Nephron progenitor cell (in vitro differentiated cells): ENCODE results near the gene BBS9.
"Not testable (repeated sequence)": the region's sequence is repeated elsewhere in the genome, so short reads cannot be mapped to it uniquely, and the experiment has no call there.

ENCODE experiments used
- DNase-seq: peaks from one replicate; pipeline ENCODE4 v3.0.0; 2021
- H3K27ac Mint-ChIP-seq: 2 replicates; pipeline ENCODE4 v1.8.0; 2021; ENCODE audit warnings: mild to moderate bottlenecking, moderate library complexity, mixed read lengths
- H3K27me3 Mint-ChIP-seq: 2 replicates; pipeline ENCODE4 v1.8.0; 2021; ENCODE audit warnings: mild to moderate bottlenecking, low read depth, mixed read lengths; ENCODE audit not compliant: poor library complexity
- H3K36me3 Mint-ChIP-seq: 2 replicates; pipeline ENCODE4 v1.8.0; 2021; ENCODE audit warnings: low read depth, mixed read lengths
- H3K4me1 Mint-ChIP-seq: 2 replicates; pipeline ENCODE4 v1.8.0; 2021; ENCODE audit warnings: mixed read lengths
- H3K4me3 Mint-ChIP-seq: 2 replicates; pipeline ENCODE4 v1.8.0; 2021; ENCODE audit warnings: mild to moderate bottlenecking, moderate library complexity, mixed read lengths
- H3K9me3 Mint-ChIP-seq: 2 replicates; pipeline ENCODE4 v1.8.0; 2021; ENCODE audit warnings: mild to moderate bottlenecking, moderate library complexity, mixed read lengths
- CTCF ChIP-seq: fragments of 200-600 bp; sonication (generic); IDR thresholded peaks from 2 replicates; pipeline ENCODE4 v1.5.0; 2021; ENCODE audit warnings: antibody characterized with exemption

The BBS9 gene

GRCh38 chr7:33511778-33512177 is 382.4 kb downstream of the BBS9 start:
- Mint-ChIP-seq H3K36me3 (no peaks in the 10 kb centered on the region), H3K27ac (no peak overlapping the region), H3K4me1 (peaks cover 24% of the 10 kb centered on the region), H3K9me3 (no peaks in the 10 kb centered on the region), H3K4me3 (no peak overlapping the region), H3K27me3 (peaks cover 2% of the 10 kb centered on the region)
- no peak for TF ChIP-seq CTCF
- DNase-seq: no peak

DNA sequence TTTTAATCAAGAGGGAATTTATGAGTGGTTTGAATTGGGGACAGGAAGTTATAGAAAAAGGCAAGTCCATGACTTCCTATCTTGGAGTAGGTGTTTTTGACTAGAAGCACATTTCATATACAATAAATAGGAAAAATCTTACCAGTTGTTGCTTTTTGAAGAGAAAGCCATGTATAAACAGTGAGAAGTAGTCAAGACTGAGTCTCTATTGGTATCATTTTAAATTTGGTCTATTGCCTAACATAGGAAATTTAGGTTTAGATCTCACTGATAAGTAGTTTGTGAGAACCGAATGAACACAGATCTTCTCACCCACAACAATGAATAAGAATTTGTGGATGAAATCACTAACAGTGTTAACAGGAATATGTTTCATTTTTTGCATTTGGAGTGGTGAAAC is 387.2 kb downstream of the BBS9 start:
- Mint-ChIP-seq H3K27me3 (peaks cover 6% of the 10 kb centered on the region), H3K4me3 (no peak overlapping the region), H3K36me3 (peaks cover 10% of the 10 kb centered on the region), H3K27ac (no peak overlapping the region), H3K9me3 (peaks cover 14% of the 10 kb centered on the region), H3K4me1 (peaks cover 18% of the 10 kb centered on the region)
- no peak for TF ChIP-seq CTCF
- no peak for DNase-seq

GRCh38 chr7:33517191-33517590 is 387.8 kb downstream of the BBS9 start:
- H3K27me3 Mint-ChIP-seq: peaks cover 6% of the 10 kb centered on the region
- H3K27ac Mint-ChIP-seq: no peak overlapping the region
- H3K9me3 Mint-ChIP-seq: peaks cover 14% of the 10 kb centered on the region
- no peak for DNase-seq
- H3K4me1 Mint-ChIP-seq: peaks cover 11% of the 10 kb centered on the region
- TF ChIP-seq CTCF: no peak
- H3K4me3 Mint-ChIP-seq: no peak overlapping the region
- H3K36me3 Mint-ChIP-seq: peaks cover 10% of the 10 kb centered on the region

GRCh38 chr7:33527008-33527407 is 397.6 kb downstream of the BBS9 start:
- Mint-ChIP-seq H3K36me3 (peaks cover 20% of the 10 kb centered on the region), H3K9me3 (peaks cover 39% of the 10 kb centered on the region), H3K4me1 (peaks cover 25% of the 10 kb centered on the region), H3K4me3 (peak overlapping the region; percentile 79)
- H3K27ac Mint-ChIP-seq, H3K27me3 Mint-ChIP-seq: not testable (repeated sequence)
- peak; percentile 16 for DNase-seq

GRCh38 chr7:33527613-33528012 is 398.2 kb downstream of the BBS9 start:
- H3K27ac Mint-ChIP-seq: not testable (repeated sequence)
- H3K4me3 Mint-ChIP-seq: peak overlapping the region; percentile 79

GRCh38 chr7:33529070-33529469 is 399.7 kb downstream of the BBS9 start:
- H3K27me3 Mint-ChIP-seq: no peaks in the 10 kb centered on the region
- H3K27ac Mint-ChIP-seq: peak overlapping the region; percentile 91
- H3K4me1 Mint-ChIP-seq: peaks cover 28% of the 10 kb centered on the region
- DNase-seq: no peak
- no peak for TF ChIP-seq CTCF
- peaks cover 40% of the 10 kb centered on the region for H3K36me3 Mint-ChIP-seq
- no peak overlapping the region for H3K4me3 Mint-ChIP-seq
- H3K9me3 Mint-ChIP-seq: peaks cover 41% of the 10 kb centered on the region

More at GRCh38 chr7:33527613-33528012, 398.2 kb downstream of the BBS9 start:
- DNase-seq, H3K27me3 Mint-ChIP-seq: not testable (repeated sequence)
- H3K9me3 Mint-ChIP-seq: peaks cover 41% of the 10 kb centered on the region
- peaks cover 25% of the 10 kb centered on the region for H3K4me1 Mint-ChIP-seq
- H3K36me3 Mint-ChIP-seq: peaks cover 27% of the 10 kb centered on the region

- Mint-ChIP-seq H3K27ac (no peak overlapping the region), H3K4me3 (no peak overlapping the region), H3K27me3 (no peaks in the 10 kb centered on the region), H3K36me3 (peaks cover 38% of the 10 kb centered on the region), H3K9me3 (peaks cover 31% of the 10 kb centered on the region), H3K4me1 (peaks cover 44% of the 10 kb centered on the region)
- DNase-seq: no peak
- TF ChIP-seq CTCF: no peak
Observed at GRCh38 chr7:33530664-33531063, 401.3 kb downstream of the BBS9 start.
